Measurements from ENCODE around the gene TXNDC11. TPM values are rescaled to one million over a fixed set of nuclear protein-coding genes. Genes with fewer than 3 reads are reported as not detected.

Gene TXNDC11
- total RNA-seq, 1 donor from 2014 or later, result 33.6 TPM

DNA sequence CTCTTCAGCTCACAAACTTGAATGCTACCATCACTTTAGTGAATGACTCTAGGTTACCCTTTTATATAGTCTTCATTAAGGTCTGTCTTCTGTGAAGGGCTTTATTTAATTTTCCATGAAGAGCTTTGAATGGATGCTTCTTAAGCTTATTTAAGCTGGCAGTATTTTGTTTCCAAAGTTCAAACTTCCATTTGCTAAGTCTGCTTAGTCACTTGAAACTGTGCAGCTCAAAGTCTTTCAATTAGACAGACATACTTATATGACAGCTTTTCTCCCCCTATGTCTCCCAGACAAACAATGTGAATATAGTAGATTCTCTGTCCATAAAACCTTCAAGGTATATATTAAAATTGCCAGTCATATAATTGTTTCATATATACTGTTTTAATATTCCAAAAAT, 23.5 kb downstream of the TXNDC11 start:
- no peak for DNase-seq

DNA sequence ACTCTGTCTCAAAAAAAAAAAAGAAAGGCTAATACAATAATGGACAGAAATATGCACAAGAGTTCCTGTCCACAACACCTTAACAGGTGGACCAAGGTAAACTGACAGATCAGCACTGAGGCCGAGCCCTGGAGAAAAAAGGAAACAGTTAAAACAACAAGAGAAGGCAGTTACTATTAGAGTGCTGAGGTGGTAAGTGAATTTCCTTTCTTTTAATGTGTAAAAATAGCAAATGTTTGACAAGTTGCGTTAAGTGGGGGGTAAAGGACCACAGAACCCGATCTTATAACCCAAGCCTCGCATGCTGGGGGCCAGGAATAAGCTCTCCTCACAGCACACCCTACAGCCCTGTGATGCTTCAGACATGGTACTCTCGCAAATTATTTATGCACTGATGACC, 24.8 kb downstream of the TXNDC11 start:
- DNase-seq, result no peak

DNA sequence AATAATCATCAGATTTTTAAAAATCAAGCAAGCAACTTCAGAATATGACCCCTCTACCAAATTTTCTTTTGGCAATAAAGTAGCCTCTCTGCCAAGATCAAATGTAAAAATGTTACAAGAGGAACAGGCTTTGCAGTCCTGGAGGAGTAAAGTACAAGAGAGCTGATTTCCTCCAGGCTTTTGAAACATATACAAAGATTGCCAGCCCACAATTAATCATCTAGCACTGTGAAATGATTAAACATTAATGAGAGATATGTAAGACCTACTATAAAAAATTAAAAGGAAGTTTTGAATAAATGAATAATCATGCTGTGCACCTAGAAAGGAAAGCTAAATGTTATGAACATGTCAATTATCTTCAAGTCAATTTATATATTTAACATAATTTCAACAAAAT, 26.3 kb downstream of the TXNDC11 start:
- no peak for DNase-seq

DNA sequence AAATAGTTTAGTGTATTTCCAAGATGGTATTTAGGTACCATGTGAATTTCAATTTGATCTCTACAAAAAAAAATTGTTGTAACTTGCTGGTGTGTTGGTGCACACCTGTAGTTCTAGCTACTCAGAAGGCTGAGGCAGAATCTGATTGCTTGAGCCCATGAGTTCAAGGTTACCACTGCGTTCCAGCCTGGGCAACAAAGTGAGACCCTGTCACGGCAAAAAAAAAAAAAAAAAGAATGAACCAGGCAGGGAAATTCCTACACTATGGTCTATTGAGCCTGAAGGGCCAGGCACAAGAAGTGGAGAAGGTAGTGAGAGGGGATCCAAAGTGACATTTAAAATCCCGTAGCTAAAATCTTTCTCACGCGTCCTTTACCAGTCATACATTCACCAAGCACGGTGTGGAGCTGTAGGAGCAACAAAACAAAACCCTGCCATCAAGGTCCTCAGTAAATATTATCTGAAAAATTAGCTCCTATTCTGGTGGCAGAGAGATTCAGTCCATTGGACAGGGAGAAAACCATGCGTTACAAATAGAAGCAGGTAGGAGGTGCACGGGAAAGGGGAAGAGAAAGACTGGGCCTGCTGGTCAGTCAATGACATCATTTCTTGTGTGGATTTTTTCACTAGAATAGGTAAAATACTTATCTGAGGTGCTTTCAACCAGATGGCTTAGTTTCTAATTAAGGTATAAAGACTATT, 27.3 kb downstream of the TXNDC11 start:
- DNase-seq, result no peak

DNA sequence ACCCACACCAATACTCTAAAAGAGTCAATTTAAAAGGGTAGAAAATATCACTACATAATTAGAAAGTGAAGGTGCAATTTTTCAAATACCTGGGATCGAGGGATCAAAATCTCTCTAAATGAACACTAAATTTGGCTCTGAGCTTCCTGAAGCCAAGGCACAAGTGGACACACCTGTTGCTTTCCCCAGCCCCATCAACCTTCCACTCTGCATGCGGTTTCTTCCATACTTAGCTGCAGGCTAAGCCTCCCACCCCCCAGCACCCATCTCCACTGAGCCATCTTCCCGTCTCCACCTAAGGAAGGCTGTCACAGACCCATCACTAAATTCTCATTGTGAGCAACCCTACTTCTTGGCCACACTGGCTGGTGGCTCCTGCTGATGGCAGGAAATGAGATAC, 30.5 kb downstream of the TXNDC11 start:
- DNase-seq, result no peak

DNA sequence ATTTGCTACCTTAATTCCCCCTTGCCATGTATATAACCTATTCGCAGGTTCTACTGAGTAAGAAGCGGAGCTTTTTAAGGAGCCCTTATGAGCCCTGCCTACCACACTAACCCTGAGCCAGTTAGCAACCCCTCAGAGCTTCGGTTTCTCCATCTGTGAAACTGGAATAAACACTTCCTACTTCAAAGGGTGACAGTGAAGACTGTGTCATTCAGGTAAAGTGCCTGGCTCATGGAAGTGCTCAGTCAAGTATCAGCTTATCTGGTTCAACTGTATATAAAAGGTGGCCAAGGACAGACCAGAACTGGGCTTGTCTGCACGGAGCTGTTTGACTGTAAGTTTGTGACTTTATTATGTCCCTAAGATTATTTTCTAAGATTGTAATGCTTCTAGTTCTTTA, 31.0 kb downstream of the TXNDC11 start:
- no peak for DNase-seq

DNA sequence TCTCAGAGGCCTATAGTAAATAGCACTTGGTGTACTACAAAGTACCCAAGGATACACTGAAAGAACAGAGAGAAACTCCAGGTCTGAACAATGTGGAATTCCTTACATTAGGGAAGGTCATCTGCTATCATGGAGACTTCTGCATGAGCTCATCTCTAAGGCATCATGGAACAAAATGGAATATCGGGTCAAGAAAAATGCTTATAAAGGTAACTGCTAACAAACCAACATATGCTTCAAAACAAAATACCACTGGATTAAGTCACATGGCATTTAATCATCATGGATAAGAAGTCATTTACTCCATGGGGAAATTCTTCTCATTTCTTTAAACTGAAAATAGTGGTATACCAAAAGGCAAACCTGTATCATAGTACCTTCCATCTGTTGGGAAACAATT, 34.2 kb downstream of the TXNDC11 start:
- DNase-seq, result no peak

DNA sequence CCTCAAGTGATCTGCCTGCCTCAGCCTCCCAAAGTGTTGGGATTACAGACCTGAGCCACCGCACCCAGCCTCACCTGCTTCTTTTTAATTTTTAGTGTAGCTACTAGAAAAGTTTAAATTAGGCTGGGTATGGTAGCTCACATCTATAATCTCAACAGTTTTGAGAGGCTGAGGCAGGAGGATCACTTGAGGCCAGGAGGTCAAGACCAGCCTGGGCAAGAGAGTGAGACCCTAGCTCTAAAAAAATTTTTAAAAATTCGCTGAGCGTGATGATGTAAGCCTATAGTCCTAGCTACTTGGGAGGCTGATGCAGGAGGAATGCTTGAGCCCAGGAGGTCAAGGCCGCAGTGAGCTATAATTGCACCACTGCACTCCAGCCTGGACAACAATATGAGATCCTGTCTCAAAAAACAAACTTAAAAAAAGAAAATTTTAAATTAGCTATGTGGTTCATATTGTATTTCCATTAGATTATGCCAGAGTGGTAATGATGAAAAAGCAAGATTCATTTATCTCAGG, 34.9 kb downstream of the TXNDC11 start:
- DNase-seq, result no peak

DNA sequence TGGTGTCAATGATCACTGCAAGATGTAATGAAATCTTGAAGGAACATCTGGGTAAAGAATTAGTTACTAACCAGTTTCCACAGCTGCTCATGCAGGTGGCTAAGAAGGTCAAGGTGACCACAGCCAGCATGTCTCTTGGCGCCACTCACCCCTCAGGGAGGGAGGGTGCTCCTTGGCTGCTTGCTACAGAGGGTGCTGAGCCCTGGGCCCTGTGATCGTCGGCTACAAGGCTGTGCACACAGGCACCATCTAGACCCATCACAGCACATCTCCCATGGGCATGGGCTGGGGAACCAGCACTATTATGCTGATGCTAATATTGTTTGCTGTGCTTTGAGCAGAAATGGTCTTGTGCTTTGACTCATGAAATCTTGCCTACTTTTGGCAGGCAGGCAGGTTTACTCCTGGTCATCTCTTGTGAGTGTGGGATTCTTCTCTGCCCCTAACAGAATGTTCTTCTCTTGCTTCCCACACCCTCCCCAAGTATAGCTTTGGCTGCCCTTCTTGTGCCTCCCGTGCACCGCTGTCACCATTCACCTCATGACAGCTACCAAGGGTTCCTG, 36.4 kb downstream of the TXNDC11 start:
- no peak for DNase-seq

DNA sequence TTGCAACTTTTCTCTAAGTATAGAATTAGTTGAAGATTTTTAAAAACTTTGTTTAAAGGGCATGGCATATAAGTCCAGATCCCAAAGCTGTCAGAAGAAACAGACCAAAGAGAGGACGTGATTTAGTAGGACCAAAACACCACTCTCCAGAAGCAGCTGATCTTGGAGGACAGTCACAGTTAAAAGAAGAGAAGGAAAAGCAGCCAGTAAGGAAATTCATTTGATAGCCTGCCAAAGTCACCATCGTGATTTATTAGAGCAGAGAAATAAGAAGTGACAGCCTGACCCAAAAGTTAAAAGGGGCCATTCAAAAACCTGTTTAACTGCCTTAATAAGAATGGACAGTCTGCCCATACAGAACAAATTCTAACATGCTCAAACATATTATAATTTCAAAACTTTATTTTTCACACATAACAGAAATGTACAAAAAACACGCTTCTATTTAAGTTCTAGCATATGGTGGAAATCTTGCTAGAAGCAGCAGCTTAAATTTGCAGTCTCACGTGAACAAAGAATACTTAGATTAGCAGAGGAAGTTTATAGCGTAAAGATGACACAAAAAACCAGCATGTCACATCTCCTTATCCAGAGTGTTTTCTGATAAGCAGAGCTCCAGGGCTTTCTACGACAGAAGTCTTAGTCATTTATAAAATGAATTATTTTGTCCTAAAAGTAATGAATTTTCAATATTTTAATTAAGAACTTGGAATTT, 37.2 kb downstream of the TXNDC11 start:
- no peak for DNase-seq

DNA sequence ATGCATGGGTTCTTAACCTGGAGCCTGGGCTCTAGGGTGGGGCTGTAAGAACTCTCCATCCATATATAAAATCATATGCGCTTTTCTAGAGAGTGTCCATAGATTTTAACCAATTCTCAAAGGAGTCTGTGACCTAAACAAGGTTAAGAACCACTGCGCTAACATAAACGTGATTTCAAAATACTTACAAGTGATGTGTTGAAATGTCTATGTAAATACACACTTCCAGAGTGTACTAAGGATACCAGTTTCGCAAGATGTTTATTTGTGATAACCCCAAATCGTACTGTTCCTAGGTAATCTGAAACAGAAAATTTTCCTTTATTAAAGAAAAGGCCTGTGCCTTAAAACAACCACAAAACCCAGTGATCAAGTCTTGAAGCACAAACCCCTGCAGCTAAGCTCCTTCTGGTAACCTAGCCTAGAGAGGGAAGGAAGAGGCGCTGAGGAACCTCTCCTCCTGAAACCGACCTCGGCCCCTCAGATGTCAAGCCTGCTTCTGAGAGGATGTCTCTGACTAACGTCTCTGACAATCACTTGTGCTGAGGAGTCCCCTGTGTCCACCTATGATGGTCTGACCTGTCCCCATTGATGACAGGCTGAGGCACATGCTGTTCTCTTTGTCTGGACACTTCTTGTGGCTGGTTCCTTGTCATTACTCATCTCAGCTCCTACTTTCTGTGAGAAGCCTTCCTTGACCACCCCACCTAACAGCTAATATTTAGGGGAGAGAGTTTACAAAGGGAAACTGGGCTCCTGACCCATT, 42.2 kb downstream of the TXNDC11 start:
- no peak for DNase-seq

DNA sequence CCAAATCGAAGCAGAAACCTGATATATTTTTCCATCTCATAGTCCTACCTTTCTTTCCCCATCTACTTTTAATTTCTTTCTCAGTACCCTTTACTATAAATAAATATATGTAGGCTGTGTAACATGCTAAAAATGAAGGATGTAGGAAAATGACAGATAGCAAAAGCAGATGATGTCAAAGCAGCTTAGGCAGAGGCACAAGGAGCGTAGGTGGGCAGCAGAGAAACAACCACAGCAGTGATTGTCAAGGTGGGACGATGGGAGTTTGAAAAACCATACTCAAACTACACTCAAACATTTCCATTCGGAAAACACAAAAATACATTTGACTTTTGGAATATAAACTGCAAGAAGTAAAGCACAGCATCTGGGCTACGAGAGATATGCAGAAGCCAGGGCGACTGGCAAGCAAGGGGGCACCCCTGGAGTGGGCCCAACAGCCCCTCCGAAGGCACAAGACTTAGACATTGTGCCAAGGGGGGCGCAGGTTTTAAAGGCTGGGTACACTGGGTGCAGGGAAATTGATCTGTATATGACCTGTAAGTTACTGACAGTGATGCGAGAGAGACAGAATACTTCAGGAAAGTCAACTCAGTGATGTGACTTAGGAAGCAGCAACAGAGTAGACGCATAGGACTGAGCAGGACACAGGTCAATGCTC, 43.3 kb downstream of the TXNDC11 start:
- DNase-seq, result no peak

DNA sequence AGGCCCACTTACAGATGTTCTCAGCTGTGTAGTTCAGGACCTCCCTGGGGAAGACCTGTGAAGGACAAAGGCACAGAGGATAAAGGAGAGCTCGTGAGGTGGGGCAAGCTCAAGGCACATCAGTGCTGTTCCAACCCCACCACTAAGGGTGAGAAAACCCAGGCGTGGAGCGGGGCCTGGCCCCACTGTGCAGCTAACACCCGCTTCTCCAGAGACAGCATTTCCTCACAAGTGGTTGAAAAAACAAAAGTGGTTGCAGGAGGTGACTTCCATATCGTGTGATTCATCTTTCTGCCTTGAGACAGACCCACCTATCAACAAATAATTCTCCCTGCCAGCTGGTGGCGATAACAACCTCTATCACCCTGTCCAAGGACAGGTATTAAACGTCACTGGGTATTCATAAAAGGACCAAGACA, 44.4 kb downstream of the TXNDC11 start:
- DNase-seq, result no peak

DNA sequence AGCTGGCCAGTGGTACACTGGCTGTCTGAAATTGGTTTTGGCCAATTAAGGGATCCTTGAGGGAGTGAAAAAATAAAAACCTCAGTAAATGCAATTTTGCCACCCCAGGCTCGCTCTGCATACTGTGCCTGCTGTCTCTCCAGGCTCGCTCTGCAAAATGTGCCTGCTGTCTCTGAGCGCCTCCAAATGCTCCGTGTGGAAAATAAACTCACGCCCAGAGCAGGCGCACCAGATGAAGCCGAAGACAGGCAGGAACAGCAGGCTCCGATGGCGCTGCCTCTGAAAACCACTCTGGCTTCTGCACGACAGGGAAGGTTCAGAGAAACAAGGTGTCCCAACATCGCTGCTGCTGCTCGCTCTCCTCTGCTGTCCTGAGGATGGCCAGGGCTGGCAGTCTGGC, 45.3 kb downstream of the TXNDC11 start:
- no peak for DNase-seq

DNA sequence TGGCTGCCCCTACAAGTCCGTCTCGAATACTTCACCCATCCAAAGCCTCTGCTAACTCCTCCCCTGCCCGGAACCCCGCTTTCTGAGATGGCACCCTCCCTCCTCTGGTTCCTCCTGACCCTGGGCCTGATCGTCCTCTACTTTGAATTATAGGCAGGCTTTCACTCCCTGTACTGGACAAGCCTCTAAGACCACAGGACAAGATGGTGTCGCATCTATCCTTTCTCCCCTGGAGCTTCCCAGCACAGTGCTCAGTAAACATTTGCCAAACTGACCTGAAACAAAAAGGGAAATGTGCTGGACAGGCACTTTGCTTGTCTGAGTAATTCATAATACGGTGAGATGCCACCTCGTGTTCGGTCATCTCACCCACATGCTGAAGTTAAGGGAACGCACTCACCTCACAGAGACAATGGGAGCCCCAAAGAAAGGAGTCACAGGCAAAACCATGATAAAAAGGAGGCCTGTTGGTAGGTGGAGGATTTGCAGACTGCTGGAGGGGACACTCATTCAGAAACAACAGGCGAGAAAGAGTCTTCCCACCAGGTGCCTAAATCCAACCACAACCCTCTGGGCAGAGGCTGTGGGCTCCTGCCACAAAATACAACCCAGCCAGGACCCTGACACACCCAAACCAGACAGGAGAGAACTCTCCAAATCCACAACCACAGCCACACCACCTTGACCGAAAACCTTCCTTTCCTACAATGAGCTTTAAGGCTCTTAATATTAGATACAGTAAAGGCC, 46.2 kb downstream of the TXNDC11 start:
- no peak for DNase-seq

DNA sequence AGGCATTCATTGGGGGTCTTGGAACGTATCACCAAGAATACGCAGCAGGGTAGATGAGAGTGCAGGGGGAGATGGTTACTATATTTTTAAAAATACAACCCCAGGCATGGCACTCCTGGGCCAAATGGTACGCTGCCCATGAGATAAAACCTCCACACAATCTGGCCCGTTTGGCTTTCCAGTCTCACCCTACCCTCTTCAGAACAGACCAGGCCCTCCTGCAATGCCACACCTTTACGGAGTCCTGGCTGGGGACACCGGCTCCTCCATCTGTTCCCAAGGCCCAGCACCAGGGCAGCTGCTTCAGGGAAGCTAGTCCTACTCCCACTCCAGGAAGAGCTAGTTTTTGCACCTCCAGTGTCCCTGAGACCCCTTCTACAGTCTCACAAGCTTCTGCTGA, 50.0 kb downstream of the TXNDC11 start:
- DNase-seq, result no peak

DNA sequence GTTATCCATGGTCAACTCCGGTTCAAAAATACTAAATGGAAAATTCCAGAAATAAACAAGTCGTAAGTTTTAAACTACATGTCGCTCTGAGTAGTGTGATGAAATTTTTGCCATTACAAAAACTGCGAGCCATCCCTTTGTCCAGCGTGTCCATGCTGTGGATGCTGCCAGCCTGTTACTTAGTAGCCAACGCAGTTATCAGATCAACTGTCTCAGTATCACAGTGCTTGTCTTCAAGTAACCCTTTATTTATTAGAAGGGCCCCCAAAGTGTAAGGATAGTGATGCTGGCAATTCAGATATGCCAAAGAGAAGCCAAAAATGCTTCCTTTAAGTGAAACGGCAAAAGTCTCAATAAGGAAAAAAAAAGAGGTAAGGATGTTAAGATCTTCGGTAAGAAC, 50.5 kb downstream of the TXNDC11 start:
- no peak for DNase-seq

DNA sequence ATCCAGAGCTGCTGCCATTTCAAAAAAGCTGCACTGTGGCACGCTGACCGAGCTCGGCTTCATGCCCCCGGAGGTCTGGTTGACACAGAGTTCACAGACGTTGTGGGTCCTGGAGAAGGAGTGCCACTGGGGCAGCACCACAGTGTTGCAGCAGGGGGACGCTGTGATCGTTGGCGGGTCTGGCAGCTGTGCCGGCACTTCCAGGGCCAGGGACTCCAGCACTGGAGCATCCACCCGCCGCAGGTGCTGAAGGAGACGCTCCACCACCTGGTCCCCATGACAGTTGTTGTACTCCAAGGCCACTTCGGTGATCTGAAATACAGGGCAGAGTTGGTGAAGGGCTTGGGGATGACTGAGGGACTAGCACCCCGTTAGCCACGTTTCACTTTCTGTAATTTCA, 50.9 kb downstream of the TXNDC11 start:
- DNase-seq, result no peak

DNA sequence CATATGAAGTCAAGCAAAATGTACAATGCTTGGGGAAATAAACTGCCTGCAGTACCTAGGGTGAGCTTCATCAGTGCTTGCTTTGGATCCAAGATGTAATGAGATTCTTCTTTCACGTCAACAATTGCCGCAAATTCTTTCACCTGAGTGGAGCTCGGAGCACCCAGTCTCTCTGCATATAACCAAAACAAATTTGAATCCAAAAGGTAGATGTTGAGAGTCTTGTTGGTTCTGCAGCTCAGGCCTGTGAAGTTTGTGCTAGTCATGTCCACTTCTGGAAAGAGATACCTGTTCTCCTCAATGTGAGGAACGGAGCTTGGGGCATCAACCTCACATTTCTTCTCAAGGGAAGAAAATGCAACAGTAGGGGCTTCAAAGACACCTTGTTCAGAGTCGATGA, 51.4 kb downstream of the TXNDC11 start:
- DNase-seq, result no peak

DNA sequence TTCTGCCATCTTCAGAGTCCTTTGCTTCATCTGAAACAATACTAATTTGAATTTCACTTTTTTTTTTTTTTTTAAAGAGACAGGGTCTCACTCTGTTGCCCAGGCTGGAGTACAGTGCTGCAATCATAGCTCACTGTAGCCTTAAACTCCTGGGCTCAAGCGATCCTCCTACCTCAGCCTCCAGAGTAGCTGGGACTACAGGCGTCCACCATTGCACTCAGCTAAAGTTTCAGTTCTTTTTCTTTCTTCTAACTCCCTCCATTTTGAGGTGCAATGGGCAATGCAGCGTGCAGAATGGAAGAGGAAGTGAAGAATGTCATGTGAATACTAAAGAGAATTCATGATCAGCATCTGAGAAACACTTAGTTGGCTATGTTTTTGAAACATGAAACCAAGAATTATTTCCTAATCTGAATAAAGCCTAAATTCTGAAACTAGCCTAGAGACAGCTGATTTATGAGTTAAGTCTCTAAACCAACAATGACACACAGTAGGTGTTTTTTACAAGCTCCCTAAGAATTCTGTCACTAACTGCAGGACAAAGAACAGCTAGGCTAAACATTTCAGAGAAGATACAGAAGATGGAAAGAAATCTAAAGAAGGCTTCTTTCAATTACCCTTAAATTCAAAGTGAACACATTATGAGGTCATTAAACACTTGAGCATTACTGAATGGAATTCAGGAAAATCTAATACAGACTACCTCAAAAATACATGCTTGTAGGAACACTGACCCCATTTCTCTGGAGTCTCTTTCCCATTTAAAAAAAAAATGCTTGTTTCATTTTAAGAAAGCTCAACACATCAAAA, 53.4 kb downstream of the TXNDC11 start:
- DNase-seq, result no peak

DNA sequence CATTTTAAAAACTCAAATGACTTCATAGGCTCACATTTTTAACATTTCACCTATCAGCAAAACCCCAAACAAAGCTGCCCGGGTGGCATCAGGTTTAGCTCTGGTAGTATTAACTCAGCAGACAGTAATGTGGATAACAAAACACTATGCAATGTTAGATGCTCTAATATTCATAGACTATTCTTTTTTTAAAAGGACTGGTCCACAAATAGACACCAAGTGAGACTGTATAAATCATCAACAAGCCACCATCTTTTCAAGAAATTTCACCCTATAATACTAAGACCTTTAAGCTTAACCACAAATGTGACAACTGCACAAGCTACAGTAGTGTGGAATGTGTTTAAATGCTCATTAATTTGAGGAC, 54.2 kb downstream of the TXNDC11 start:
- no peak for DNase-seq

All from tongue (tissue), 2 donors.